ENCODE data around the gene EPS15. TPM values are rescaled to one million over a fixed set of nuclear protein-coding genes. Genes with fewer than 3 reads are reported as not detected.

The EPS15 gene
- total and polyA plus RNA-seq, 10 donors = 24.2 to 142 (median 126) TPM

- TF ChIP-seq POLR2AphosphoS5 (IDR thresholded peaks at IDR 0.05) (no peak), CTCF (IDR thresholded peaks at IDR 0.05 in 8 of 11, conservative IDR thresholded peaks at IDR 0.05 in 3 of 11) (no peak), POLR2A (IDR thresholded peaks at IDR 0.05) (no peak)
- intact Hi-C loops (cut with DNase I; ENCODE audit: low total_unique reads) = no loop called here
- H3K9me3 ChIP-seq = no peaks in the 10 kb centered on the region
- H3K4me3 ChIP-seq = no peak overlapping the region
- no peak for DNase-seq
- no peaks in the 10 kb centered on the region for H3K4me1 ChIP-seq
- no peaks in the 10 kb centered on the region for H3K27me3 ChIP-seq (replicated peaks in 1 of 7)
- no peak overlapping the region for H3K27ac ChIP-seq
- H3K36me3 ChIP-seq = no peaks in the 10 kb centered on the region
Observed at GRCh38 chr1:51557168-51557567, 38.1 kb upstream of the EPS15 start.

GRCh38 chr1:51555866-51556619, 37.0 kb upstream of the EPS15 start:
- no peak overlapping the region for H3K4me3 ChIP-seq
- WGBS, 5 donors = 92 to 97% (median 96%) methylated on average over 4 of the region's 4 CpGs
- H3K27me3 ChIP-seq (replicated peaks in 1 of 7) = no peaks in the 10 kb centered on the region
- H3K9me3 ChIP-seq = no peaks in the 10 kb centered on the region
- H3K36me3 ChIP-seq = no peaks in the 10 kb centered on the region
- H3K27ac ChIP-seq = no peak overlapping the region
- DNase-seq = no peak
- H3K4me1 ChIP-seq = peaks cover 0 to 6% (median 2%) of the 10 kb centered on the region in 6 donors
- TF ChIP-seq CTCF (IDR thresholded peaks at IDR 0.05 in 8 of 11, conservative IDR thresholded peaks at IDR 0.05 in 3 of 11) (no peak), POLR2A (IDR thresholded peaks at IDR 0.05) (no peak), POLR2AphosphoS5 (IDR thresholded peaks at IDR 0.05) (no peak)
- intact Hi-C loops (cut with DNase I; ENCODE audit: low total_unique reads) = no loop called here

- Histone ChIP-seq H3K27ac (no peak overlapping the region), H3K9me3 (no peaks in the 10 kb centered on the region), H3K27me3 (replicated peaks in 1 of 7) (no peaks in the 10 kb centered on the region), H3K36me3 (no peaks in the 10 kb centered on the region), H3K4me3 (no peak overlapping the region), H3K4me1 (peaks cover 2 to 27% (median 20%) of the 10 kb centered on the region in 6 donors)
- TF ChIP-seq POLR2AphosphoS5 (IDR thresholded peaks at IDR 0.05) (no peak), POLR2A (IDR thresholded peaks at IDR 0.05) (no peak), CTCF (IDR thresholded peaks at IDR 0.05 in 8 of 11, conservative IDR thresholded peaks at IDR 0.05 in 3 of 11) (no peak)
- intact Hi-C loops (cut with DNase I; ENCODE audit: low total_unique reads) = no loop called here
- no peak for DNase-seq
- 75 to 97% (median 89%) methylated on average over 3 of the region's 3 CpGs for WGBS, 5 donors
Observed at GRCh38 chr1:51553911-51554310, 34.8 kb upstream of the EPS15 start.

GRCh38 chr1:51552929-51553807, 34.1 kb upstream of the EPS15 start:
- H3K9me3 ChIP-seq = no peaks in the 10 kb centered on the region
- no peak for TF ChIP-seq CTCF (IDR thresholded peaks at IDR 0.05 in 8 of 11, conservative IDR thresholded peaks at IDR 0.05 in 3 of 11)
- TF ChIP-seq POLR2A (IDR thresholded peaks at IDR 0.05) = no peak
- no peak for TF ChIP-seq POLR2AphosphoS5 (IDR thresholded peaks at IDR 0.05)
- WGBS, 5 donors = 96 to 98% (median 96%) methylated on average over 11 of the region's 11 CpGs
- intact Hi-C loops (cut with DNase I; ENCODE audit: low total_unique reads) = no loop called here
- H3K27ac ChIP-seq = no peak overlapping the region
- H3K36me3 ChIP-seq = no peaks in the 10 kb centered on the region
- no peak overlapping the region for H3K4me3 ChIP-seq
- no peaks in the 10 kb centered on the region for H3K27me3 ChIP-seq (replicated peaks in 1 of 7)
- DNase-seq = no peak
- H3K4me1 ChIP-seq = peaks cover 9 to 35% (median 27%) of the 10 kb centered on the region in 6 donors

Data from spleen (tissue), 11 donors.